ENCODE results near the gene SMARCB1.

The SMARCB1 gene

GRCh38 chr22:23786752-23787599 is at the start of gene SMARCB1:
Gene SMARCB1, plus strand, starts transcription at chr22:23786966. Its CDS starts 204 bp downstream, at chr22:23787170.
- no peak for FAIRE-seq

DNA sequence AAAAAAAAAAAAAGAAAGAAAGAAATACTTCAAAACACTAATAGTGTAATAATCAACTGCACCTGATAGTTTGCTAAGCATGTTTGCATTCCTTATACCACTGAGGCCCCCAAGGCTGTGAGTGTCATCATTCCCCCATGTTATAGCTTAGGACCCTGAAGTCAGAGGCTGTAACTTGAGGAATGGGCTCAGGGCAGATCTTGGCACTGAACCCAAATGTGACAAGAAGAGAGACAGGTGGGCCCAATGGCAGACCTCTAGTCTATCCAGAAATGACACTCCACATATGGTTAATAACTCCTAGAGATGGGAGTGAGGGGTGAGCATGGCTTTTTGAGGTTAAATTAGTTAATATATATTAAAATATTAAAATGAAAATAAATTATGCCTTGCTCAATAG is 49.1 kb upstream of the SMARCB1 start:
- FAIRE-seq, result no peak

GRCh38 chr22:23742505-23743264 is 44.1 kb upstream of the SMARCB1 start:
- FAIRE-seq, result no peak

DNA sequence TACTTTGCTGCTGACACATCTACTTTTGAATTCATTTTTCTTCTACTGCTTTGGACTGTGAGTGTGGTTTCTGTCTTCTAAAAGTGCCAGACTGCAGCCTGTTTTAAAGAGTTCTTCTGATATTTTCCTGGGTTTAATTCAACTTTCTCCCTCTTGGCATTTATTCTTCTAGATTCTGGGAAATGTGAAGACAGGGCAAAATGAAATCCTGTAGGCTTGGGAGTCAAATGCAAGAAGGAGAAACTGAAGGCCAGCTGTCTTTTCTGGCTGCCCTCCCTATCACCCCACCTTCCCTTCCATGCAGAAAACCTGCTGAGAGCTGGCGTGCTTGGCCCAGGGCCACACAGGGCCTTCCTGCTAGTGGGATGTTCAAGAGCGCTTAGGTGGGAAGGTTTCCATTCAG is 43.5 kb upstream of the SMARCB1 start:
- FAIRE-seq, result no peak

- FAIRE-seq, result no peak
Observed at GRCh38 chr22:23744001-23744400, 42.8 kb upstream of the SMARCB1 start.

- no peak for FAIRE-seq
Observed at GRCh38 chr22:23744485-23744884, 42.3 kb upstream of the SMARCB1 start.

- no peak for FAIRE-seq
Observed at GRCh38 chr22:23745791-23746190, 41.0 kb upstream of the SMARCB1 start.

- FAIRE-seq, result no peak
Observed at GRCh38 chr22:23749841-23750301, 36.9 kb upstream of the SMARCB1 start.

DNA sequence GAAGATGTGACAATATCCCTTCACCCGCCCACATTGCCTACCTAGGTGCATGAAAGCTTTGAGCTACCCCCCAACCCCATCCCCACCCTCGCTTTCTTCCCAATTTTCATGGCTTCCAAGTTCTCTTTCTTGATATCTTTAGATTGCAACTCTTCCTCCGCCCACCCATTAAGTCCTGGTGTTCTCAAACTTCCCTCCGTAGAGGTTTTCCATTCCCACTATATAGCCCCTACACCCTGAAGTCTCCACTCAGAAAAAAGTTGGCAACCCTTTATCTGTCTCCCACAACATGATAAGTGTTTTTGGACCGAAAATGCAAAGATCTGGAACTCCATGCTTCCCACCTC is 36.4 kb upstream of the SMARCB1 start:
- FAIRE-seq, result no peak

- FAIRE-seq, result no peak
Observed at GRCh38 chr22:23750714-23751440, 35.9 kb upstream of the SMARCB1 start, which contains the start of gene ZNF70. Gene ZNF70, minus strand, starts transcription at chr22:23751112. Its CDS starts 5,972 bp downstream, at chr22:23745140.

GRCh38 chr22:23751441-23751996 is 35.2 kb upstream of the SMARCB1 start:
- FAIRE-seq, result no peak

- FAIRE-seq, result no peak
Observed at GRCh38 chr22:23752090-23752691, 34.6 kb upstream of the SMARCB1 start.

DNA sequence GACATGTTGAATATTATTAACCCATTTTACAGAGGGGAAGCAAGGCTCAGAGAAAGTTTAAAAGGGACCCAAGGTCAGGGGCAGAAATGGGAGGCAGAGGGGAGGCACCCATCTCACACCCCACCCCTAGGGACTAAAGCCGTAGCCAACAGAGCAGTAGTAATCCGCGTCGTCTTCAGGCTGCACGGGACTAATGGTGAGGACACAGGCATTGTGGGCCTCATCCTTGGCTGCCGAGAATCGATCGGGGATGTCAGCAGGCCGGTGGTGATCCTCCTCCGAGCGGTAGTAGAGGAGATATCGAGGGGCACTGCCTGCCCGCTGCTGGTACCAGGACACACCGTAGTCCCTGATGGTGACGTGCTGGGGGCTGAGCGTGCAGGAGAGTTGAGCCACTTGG is 34.0 kb upstream of the SMARCB1 start:
- no peak for FAIRE-seq

- FAIRE-seq, result no peak
Observed at GRCh38 chr22:23753385-23753784, 33.4 kb upstream of the SMARCB1 start.

GRCh38 chr22:23754220-23754919 is 32.4 kb upstream of the SMARCB1 start, which contains the start of gene VPREB3:
Gene VPREB3, minus strand, starts transcription at chr22:23754425. Its CDS starts 62 bp downstream, at chr22:23754363.
- no peak for FAIRE-seq

- FAIRE-seq, result no peak
Observed at GRCh38 chr22:23754980-23755636, 31.7 kb upstream of the SMARCB1 start.

DNA sequence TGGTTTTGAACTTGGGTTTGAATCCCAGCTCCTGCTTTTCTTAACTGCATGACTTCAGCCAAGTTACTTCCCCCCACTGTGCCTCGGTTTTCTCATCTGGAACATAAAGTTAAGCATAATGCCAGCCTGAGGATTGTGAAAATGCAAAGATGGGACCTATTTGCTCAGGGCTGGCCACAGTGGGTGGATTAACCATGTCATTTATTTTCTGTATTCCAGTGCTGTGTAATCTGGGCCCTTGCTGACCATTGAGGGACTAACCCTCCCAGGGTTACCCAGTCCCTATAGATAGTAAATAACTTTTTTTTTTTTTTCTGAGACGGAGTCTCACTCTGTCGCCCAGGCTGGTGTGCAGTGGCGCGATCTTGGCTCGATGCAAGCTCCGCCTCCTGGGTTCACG is 31.1 kb upstream of the SMARCB1 start:
- no peak for FAIRE-seq

GRCh38 chr22:23756891-23757290 is 29.9 kb upstream of the SMARCB1 start:
- FAIRE-seq, result no peak

DNA sequence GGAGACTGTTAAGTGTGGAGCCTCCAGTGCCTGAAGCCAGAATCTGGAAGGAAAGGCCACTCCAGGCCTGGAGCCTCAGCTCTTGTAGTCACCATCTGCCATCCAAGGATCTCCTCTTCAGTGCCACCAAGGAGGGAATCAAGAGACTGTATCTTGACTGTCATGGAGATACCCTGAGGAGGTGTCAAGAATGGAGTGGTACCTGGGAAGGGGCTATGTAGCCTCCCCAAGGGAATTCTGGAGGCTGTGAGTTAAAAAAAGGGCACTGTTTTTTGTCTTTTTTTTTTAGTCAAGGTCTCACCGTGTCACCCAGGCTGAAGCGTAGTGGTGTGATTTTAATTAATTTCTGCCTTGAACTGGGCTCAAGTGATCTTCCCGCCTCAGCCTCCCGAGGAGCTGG is 27.2 kb upstream of the SMARCB1 start:
- FAIRE-seq, result no peak

- FAIRE-seq, result no peak
Observed at GRCh38 chr22:23760056-23760455, 26.7 kb upstream of the SMARCB1 start.
